NAMALWA (cell line): Measurements from ENCODE around the gene NCBP1.
"Not testable (repeated sequence)": the region's sequence is repeated elsewhere in the genome, so short reads cannot be mapped to it uniquely, and the experiment has no call there.

ENCODE experiments used
- DNase-seq: peaks from one replicate; pipeline ENCODE4 v3.0.0-alpha.2; 2015; ENCODE audit warnings: low spot score

The NCBP1 gene

GRCh38 chr9:97672403-97672802 is 38.8 kb downstream of the NCBP1 start:
- DNase-seq = no peak

GRCh38 chr9:97673922-97674321 is 40.3 kb downstream of the NCBP1 start:
- DNase-seq = no peak

- DNase-seq = no peak
Measured at GRCh38 chr9:97675655-97676054, 42.0 kb downstream of the NCBP1 start.

GRCh38 chr9:97682242-97682641 is 48.6 kb downstream of the NCBP1 start:
- no peak for DNase-seq

GRCh38 chr9:97688654-97689053 is 55.0 kb downstream of the NCBP1 start:
- no peak for DNase-seq

GRCh38 chr9:97689401-97690180 is 56.0 kb downstream of the NCBP1 start:
- DNase-seq = no peak

GRCh38 chr9:97694769-97695168 is 61.1 kb downstream of the NCBP1 start:
- DNase-seq = no peak

GRCh38 chr9:97695390-97695789 is 61.8 kb downstream of the NCBP1 start:
- DNase-seq = no peak

- DNase-seq = peak; percentile 53
Measured at GRCh38 chr9:97695995-97696802, 62.6 kb downstream of the NCBP1 start.

GRCh38 chr9:97696803-97697601 is 63.4 kb downstream of the NCBP1 start, which contains the start of gene XPA:
Gene XPA (minus strand): TSS chr9:97697340. CDS start chr9:97697292, 48 bp downstream.
- DNase-seq = peak; percentile 97

GRCh38 chr9:97697837-97698236 is 64.2 kb downstream of the NCBP1 start:
- no peak for DNase-seq

- DNase-seq = no peak
Measured at GRCh38 chr9:97698865-97699264, 65.2 kb downstream of the NCBP1 start.

GRCh38 chr9:97699281-97699680 is 65.7 kb downstream of the NCBP1 start:
- DNase-seq = peak; percentile 60

- DNase-seq = not testable (repeated sequence)
Measured at GRCh38 chr9:97699824-97700223, 66.2 kb downstream of the NCBP1 start.

GRCh38 chr9:97703437-97704344 is 70.1 kb downstream of the NCBP1 start:
- DNase-seq = no peak

- DNase-seq = no peak
Measured at GRCh38 chr9:97704345-97704677, 70.7 kb downstream of the NCBP1 start.

- DNase-seq = no peak
Measured at GRCh38 chr9:97704851-97705250, 71.2 kb downstream of the NCBP1 start.

GRCh38 chr9:97705354-97705950 is 71.8 kb downstream of the NCBP1 start:
- no peak for DNase-seq

- no peak for DNase-seq
Measured at GRCh38 chr9:97706246-97706645, 72.6 kb downstream of the NCBP1 start.

GRCh38 chr9:97710356-97711222 is 77.0 kb downstream of the NCBP1 start:
- DNase-seq = peak; percentile 79
